NCI-H2227 (cell line): ENCODE data around the gene AKR1E2.

Experiments
- DNase-seq: peaks from one replicate; lab custom pipeline; 2025; ENCODE audit not compliant: unreplicated experiment; lab: John Stamatoyannopoulos, UW

The AKR1E2 gene

DNA sequence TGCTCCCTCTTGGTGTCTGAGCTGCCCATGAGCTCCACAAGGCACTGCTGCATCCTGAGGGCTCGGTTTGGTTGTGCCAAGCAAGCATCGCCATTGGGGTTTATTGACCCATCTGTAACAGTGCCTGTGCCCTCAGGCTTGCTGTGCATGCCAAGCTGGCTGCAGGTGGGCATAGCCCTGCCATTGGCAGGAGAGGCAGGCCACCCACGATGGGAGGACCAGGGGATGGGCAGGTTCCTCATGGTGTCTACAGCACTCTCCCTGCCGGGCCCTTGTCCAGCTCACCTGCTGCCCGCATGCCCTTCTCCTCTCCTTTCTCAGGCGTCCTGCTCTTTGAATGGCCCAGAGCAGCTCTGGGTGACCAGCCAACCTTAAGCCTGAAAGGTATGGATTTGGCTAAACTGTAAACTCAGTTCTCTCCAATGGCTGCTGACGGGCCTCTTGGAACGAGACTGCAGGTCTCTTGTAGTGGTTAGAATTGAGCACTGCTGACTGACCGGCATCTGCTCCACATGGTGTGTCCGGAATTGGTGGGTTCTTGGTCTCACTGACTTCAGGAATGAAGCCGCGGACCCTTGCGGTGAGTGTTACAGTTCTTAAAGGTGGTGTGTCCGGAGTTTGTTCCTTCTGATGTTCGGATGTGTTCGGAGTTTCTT lies 17.6 kb downstream of the AKR1E2 start:
- DNase-seq, result no peak

DNA sequence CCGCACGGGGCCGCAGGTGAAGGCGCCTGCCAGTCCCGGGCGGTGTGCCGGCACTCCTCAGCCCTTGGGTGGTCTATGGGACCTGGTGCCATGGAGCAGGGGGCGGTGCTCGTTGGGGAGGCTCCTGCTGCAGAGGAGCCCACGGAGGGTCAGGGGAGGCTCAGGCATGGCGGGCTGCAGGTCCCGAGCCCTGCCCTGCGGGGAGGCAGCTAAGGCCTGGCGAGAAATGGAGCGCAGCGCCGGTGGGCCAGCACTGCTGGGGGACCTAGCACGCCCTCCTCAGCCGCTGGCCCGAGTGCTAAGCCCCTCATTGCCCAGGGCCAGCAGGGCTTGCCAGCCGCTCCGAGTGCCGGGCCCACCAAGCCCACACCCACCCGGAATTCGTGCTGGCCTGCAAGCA lies 18.9 kb downstream of the AKR1E2 start:
- DNase-seq, result no peak

GRCh38 chr10:4845766-4846165 lies 19.8 kb downstream of the AKR1E2 start:
- no peak for DNase-seq

DNA sequence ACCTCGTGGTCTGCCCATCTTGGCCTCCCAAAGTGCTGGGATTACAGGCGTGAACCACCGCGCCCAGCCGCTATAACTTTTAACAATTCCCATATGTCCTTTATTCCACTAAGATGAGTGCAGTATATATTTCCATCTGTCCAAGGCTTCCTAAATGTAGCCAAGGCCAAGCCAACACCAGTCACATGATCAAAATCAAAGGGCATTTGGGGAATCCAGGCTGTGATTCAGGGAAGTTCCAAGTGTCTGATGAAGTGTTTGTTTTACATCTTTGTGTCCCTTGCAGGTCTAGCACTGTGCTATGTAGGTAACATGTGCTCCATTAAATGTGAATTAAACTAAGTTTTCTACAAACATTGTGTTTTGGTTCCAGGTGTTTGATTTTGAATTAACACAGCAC lies 20.8 kb downstream of the AKR1E2 start:
- no peak for DNase-seq

DNA sequence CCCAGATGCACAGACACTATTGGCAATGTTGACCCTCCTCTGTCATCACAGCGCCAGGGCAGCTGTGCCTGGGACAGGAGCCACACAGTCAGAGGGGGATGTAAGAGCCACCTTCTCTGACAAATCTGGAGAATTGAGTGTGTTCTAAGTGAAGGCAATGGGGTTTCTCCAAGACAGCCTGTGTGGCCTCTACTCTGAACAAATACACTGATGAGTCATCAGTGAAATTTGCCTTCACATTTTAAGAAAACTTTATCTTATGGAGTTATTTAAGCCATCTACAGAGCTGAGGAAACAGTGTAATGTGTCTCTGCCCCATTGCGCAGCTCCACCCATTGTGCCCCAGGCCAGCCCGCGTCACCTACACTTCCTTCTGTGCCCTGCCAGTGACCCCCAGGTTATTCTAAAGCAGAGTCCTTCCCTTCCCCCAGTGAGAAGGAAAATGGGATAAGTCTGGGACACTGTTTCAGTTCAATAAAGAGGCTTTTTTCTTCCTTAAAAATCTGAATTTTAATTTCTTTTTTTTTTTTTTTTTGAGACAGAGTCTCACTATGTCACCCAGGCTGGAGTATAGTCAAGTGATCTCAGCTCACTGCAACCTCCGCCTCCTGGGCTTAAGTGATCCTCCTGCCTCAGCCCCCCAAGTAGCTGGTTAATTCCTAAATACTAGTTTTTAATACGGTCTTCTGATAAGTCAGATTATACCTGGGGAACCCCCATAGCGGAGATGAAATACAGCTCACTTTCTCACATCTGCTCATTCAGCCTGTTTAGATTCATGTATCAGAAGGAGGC lies 21.8 kb downstream of the AKR1E2 start:
- no peak for DNase-seq

DNA sequence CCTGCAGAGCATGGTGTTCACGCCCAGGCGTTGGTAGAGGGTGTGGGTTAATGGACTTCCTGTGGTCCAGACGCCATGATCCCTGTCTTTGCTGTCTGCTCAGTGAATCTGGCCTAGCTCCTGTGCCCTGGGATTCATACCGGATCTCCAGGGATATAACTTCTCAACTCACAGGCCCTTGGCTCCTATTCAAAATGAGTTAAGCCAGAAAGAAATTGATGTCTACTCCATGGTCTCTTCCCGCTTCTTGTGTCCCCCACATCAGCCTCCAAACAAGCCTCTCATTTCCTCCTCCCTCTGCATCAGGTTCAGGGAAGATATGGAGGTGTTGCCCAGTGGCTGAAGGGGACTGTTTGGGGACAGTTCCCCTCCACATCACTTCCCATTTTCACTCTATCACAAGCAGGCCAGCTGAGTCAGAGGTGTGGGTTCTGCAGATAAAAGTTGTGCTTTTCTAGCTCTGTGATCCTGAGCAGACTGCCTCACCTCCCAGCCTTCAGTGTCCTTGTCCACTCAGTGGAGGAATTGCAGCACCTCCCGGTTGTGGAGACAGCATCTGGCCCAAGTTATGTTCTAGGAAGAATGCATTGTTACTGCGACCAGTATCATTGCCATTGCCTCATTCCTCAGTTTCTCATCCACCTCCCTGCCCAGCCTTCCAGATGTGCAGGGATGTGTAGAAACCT lies 22.5 kb downstream of the AKR1E2 start:
- DNase-seq, result no peak

- DNase-seq, result no peak
Observed at GRCh38 chr10:4849042-4849402, 23.0 kb downstream of the AKR1E2 start.

DNA sequence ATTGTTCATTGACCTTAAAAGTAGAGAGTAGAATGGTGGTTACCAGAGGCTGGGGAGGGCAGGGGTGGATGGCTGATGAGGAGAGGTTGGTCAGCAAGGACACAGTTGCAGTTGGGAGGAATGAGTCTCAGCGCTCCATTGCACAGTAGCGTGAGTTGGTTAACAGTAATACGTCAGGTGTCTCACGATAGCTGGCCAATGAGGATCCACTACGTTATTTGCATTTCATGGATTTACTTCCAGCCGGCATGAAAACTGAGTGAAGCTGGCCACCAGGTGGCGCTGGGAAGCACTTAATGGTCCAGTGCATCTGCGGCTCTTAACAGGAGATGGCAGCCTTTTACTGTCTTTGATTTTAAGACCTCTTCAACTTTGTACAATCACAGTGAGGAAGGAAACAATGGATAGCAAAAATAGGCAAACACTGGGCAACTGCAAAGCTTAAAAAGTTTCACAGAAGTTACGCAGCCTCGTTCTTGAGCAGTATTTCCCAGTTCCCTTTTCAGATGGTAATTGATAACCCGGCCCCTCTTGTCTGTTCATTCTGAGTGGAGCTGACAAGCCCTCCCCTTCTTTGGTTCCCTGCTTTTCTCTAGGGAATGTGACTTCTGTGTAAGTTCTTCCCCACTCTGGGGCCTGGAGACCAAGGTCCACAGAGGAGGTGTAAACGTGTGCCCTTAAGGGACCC lies 23.7 kb downstream of the AKR1E2 start:
- peak; percentile 90 for DNase-seq

DNA sequence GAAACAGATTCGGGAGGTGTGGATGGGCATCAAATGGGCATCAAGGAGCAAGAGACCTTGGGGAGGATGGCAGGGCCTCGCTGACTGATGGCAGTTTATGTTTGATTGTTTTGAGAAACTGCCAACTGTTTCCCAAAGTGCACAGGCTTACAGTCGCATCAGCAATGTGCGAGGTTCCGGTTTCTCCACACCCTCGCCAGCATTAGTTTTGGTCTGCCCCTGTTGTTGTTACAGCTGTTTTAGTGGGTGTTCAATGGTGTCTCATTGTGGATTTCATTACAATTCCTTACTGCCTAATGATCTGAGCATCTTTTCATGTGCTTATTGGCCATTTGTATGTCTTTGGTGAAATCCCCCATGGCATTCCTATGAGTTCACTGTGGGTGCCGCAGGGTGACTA lies 24.4 kb downstream of the AKR1E2 start:
- no peak for DNase-seq

DNA sequence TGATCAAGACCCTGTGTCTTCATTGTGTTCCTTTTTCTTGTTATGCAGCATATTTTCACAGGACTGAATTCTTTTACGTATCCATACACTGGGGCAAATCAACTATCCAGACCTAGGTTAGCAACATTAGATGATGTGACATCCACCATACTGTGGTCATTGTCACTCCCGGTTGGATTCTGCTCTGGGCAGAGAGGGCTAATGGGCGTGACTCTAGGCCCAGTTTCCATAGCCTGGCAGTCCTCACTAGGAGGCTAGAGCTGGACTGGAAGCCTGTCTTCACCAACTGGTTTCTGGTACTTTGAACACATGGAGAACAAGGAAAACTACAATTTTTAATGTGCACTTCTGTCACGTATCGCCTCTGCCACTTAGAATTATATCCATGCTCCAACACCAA lies 25.2 kb downstream of the AKR1E2 start:
- no peak for DNase-seq

DNA sequence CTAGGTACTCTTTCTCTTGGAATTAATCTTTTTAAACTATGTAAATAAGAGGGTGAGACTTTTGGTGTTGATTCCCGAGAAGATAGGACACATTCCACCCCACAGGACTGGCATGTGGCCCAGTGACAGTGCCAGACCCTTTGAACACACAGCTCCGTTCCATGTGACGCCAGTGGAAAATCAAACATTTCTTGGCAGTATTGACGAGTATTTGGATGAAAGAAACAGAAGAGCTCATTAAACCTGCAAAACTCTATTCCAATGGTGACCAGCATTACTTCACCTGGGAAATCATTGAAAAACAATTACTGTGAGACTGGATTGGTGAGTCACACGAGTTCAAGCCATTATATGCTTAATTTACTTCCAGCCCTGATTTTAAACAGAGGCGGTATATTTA lies 25.8 kb downstream of the AKR1E2 start:
- no peak for DNase-seq

DNA sequence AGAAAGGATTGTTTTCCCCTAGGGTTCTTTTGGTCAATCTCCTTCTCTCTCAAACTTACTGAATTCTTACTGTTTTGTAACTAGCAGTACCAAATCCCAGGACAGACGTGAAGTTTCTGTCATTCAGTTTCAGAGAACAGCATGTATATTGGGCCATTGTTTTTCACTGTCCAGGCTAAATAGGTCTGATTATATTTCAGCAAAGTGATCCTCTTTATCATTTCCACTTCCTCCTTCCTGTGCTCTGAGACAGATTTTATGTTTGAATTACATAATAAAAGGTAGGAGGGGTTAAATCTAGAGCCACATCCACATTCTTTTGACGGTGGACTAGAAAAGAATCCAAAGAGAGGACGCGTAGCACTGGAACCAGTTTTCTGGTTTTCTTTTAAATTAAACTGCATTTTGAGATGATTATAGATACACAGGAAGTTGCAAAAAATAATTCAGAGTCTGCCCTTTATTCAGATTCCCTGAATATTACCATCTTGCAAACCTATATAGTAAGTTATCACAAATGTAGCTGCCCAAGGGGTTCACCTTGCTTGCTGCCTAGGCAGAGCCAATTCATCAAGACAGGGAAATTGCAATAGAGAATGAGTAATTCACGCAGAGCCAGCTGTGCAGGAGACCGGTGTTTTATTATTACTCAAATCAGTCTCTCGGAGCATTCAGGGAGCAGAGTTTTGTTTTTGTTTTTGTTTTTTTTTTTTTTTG lies 40.1 kb downstream of the AKR1E2 start:
- DNase-seq, result no peak

- DNase-seq, result no peak
Observed at GRCh38 chr10:4867109-4867519, 41.1 kb downstream of the AKR1E2 start.

DNA sequence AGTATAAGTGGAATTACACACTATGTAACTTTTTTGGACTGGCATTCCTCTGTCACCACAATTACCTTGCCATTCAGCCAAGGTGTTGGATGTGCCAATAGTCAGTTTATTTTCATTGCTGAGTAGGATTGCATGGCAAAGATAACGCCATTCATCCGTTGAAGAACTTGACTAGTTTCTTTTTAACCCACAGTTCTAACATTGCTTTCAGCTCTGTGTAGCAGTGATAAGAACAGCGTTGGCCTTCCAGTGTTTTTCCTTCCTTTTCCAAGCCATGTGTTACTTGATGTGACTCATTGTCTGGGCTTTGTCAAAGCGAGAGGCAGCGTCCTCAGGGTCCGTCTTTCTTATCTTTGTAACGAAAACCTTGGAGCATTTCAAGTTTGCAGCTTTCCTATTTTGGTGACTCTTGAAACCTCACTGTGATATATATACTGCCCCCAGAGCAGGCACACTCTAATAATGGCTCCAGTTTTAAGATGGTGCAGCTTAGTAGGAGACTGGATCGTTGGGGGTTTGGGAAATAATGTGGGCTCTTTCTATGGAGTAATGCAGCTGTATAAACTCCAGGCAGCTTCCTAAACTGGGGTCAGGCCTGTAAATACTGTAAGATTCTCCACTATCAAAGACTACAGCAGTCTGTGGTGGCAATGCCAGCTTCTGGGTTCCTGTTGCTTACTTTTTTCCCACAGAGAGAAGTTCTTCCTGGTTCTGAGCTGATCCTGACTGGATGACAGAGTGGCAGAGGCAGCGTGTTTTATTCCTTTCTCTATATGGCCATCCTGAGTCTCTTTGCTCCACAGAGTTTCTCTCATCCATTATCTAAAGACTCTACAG lies 41.7 kb downstream of the AKR1E2 start:
- no peak for DNase-seq

DNA sequence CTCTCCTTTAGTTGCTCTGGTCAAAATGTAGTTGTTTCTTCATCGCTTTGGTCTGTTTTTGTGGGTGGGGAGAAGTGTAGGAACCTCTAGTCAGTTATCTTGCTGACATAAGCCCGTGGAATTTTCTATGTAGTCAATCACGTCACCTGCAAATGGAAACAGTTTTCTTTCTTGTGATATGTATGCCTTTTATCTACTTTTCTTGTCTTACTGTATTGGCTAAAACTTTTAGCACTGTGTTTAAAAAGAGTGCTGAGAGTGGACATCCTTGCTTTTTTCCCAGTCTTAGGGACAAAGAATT lies 42.3 kb downstream of the AKR1E2 start:
- DNase-seq, result no peak

DNA sequence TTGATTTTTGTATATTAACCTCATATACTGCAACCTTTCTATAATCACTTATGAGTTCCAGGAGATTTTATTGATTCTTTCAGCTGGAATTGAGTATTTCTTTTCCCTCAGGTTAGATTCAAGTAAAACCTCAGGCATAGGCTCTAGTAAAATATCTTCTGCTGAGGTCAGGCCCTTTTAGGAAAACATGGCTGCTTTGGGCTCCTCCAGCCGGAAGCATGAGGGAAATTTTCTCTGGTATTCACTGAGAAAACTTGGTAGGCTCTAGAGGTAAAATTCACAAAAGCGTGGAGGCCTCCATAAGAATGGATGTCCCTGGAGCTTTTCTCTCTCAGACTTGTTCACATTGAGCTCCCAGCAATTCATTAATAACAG lies 56.7 kb downstream of the AKR1E2 start:
- DNase-seq, result no peak

- DNase-seq, result no peak
Observed at GRCh38 chr10:4883079-4883739, 57.2 kb downstream of the AKR1E2 start.

DNA sequence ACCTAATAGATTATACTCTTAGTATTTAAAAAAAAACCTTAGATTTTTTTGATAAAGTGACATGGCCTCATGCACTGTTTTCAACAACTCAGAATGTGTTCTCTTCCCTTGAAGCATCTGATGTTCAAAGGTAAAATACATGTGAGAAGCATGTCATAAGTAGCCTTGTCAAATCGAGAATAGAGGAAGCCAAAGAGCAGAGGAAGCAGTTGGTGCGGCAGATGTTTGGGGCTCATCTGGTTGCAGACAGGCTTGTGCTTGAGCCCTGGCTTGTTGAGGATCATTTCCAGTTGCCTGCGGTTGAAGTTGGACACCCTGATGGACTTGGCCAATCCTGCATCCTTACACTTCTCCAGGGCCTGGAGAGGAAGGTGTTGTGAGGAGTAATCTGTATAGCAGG lies 59.2 kb downstream of the AKR1E2 start:
- DNase-seq, result no peak

GRCh38 chr10:4887501-4887900 lies 61.5 kb downstream of the AKR1E2 start:
- no peak for DNase-seq

GRCh38 chr10:4888236-4888635 lies 62.2 kb downstream of the AKR1E2 start:
- no peak for DNase-seq
